ENCODE results near the gene GET3.

GRCh38 chr19:12727745-12728433, 9.4 kb upstream of the GET3 start:
- no peak for TF ChIP-seq POLR2A (IDR thresholded peaks at IDR 0.05; ENCODE audit: low read depth, low read length)
- no peak for TF ChIP-seq CTCF (conservative IDR thresholded peaks at IDR 0.05; ENCODE audit: low read depth, low read length)
- no peak for TF ChIP-seq CEBPB (IDR thresholded peaks at IDR 0.05; ENCODE audit: low read depth, low read length)
- no peak for TF ChIP-seq RAD21 (IDR thresholded peaks at IDR 0.05; ENCODE audit: low read length)
- TF ChIP-seq MAFK (IDR thresholded peaks at IDR 0.05; ENCODE audit: low read depth, low read length) = no peak
- no peak for TF ChIP-seq USF2 (IDR thresholded peaks at IDR 0.05; ENCODE audit: low read depth, low read length)
- TF ChIP-seq ELK1 (IDR thresholded peaks at IDR 0.05; ENCODE audit: borderline replicate concordance, low read depth, low read length) = no peak
